HepG2 (cell line): ENCODE data around the gene TNFSF9.

Source experiments
- ATF3 ChIP-seq: sonication (generic); formaldehyde crosslinking; IDR thresholded peaks from 2 replicates; pipeline ENCODE4 v1.4.0; 2020; ENCODE audit warnings: missing genetic modification reagents
- CBFB ChIP-seq: sonication (generic); formaldehyde crosslinking; IDR thresholded peaks from 2 replicates; pipeline ENCODE4 v1.4.0; 2020; ENCODE audit warnings: missing genetic modification reagents
- ELK4 ChIP-seq: sonication (generic); formaldehyde crosslinking; IDR thresholded peaks from 2 replicates; pipeline ENCODE4 v1.9.0; 2021; ENCODE audit warnings: missing genetic modification reagents, borderline replicate concordance
- FOSL2 ChIP-seq: sonication (generic); formaldehyde crosslinking; IDR thresholded peaks from 2 replicates; pipeline ENCODE4 v1.4.0; 2020; ENCODE audit warnings: missing genetic modification reagents
- MTA1 ChIP-seq: sonication (generic); formaldehyde crosslinking; IDR thresholded peaks from 2 replicates; pipeline ENCODE4 v1.4.0; 2020; ENCODE audit warnings: missing genetic modification reagents, mild to moderate bottlenecking, borderline replicate concordance
- NFIC ChIP-seq: IDR thresholded peaks from 2 replicates; pipeline ENCODE4 v1.6.1; 2012; ENCODE audit warnings: mild to moderate bottlenecking, low read length, inconsistent platforms
- NR3C1 ChIP-seq: sonication (generic); formaldehyde crosslinking; IDR thresholded peaks from 2 replicates; pipeline ENCODE4 v1.4.0; 2020; ENCODE audit warnings: missing genetic modification reagents
- PREB ChIP-seq: sonication (generic); formaldehyde crosslinking; IDR thresholded peaks from 2 replicates; pipeline ENCODE4 v1.4.0; 2020; ENCODE audit warnings: missing genetic modification reagents
- SOX6 ChIP-seq, 2 experiments: fragments of 450-650 bp in 1 of 2; sonication (generic) in 1 of 2; formaldehyde crosslinking in 1 of 2; IDR thresholded peaks; 2 replicates each; pipeline versions ENCODE4 v1.4.0 to v1.6.1; 2017 to 2020; ENCODE audit warnings: antibody characterized with exemption in 1 of 2, mild to moderate bottlenecking in 1 of 2, missing genetic modification reagents in 1 of 2
- ZNF549 ChIP-seq: sonication (generic); formaldehyde crosslinking; IDR thresholded peaks from 2 replicates; pipeline ENCODE4 v1.5.0; 2020; ENCODE audit warnings: missing genetic modification reagents
- ZNF761 ChIP-seq: sonication (generic); formaldehyde crosslinking; conservative IDR thresholded peaks from 2 replicates; pipeline ENCODE4 v1.4.0; 2020; ENCODE audit warnings: mild to moderate bottlenecking, missing genetic modification reagents
- TF ChIP-seq, protein P1 (sequence below): sonication (generic); formaldehyde crosslinking; IDR thresholded peaks from 2 replicates; pipeline ENCODE4 v1.4.0; 2020; ENCODE audit warnings: missing genetic modification reagents

GRCh38 chr19:6577476-6578125 lies 46.8 kb downstream of the TNFSF9 start:
- TF ChIP-seq, protein P1, sequence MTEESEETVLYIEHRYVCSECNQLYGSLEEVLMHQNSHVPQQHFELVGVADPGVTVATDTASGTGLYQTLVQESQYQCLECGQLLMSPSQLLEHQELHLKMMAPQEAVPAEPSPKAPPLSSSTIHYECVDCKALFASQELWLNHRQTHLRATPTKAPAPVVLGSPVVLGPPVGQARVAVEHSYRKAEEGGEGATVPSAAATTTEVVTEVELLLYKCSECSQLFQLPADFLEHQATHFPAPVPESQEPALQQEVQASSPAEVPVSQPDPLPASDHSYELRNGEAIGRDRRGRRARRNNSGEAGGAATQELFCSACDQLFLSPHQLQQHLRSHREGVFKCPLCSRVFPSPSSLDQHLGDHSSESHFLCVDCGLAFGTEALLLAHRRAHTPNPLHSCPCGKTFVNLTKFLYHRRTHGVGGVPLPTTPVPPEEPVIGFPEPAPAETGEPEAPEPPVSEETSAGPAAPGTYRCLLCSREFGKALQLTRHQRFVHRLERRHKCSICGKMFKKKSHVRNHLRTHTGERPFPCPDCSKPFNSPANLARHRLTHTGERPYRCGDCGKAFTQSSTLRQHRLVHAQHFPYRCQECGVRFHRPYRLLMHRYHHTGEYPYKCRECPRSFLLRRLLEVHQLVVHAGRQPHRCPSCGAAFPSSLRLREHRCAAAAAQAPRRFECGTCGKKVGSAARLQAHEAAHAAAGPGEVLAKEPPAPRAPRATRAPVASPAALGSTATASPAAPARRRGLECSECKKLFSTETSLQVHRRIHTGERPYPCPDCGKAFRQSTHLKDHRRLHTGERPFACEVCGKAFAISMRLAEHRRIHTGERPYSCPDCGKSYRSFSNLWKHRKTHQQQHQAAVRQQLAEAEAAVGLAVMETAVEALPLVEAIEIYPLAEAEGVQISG (CRISPR knock-in tag), result no peak
- TF ChIP-seq ELK4 (CRISPR knock-in tag) (no peak), NFIC (no peak), PREB (CRISPR knock-in tag) (no peak), NR3C1 (no peak), ATF3 (CRISPR knock-in tag) (no peak), MTA1 (no peak), ZNF549 (CRISPR knock-in tag) (no peak), ZNF761 (CRISPR knock-in tag) (no peak), SOX6 (IDR thresholded peaks at IDR 0.05) (no peak), SOX6 (CRISPR knock-in tag; IDR thresholded peaks at IDR 0.05) (no peak), CBFB (no peak), FOSL2 (CRISPR knock-in tag) (no peak)
